HG03575 (cell line): ENCODE data around the gene PTGIR.

Experiments used
- ATAC-seq: cut with Tn5 transposase; IDR thresholded peaks from one replicate; pipeline ENCODE4 v1.9.1; 2021; ENCODE audit not compliant: unreplicated experiment, insufficient number of reproducible peaks, low FRiP score; ENCODE audit errors: extremely low read depth

The PTGIR gene

GRCh38 chr19:46624958-46625661 is at the start of gene PTGIR:
Gene PTGIR (minus strand): TSS chr19:46625089. CDS start chr19:46624225, 864 bp downstream.
- ATAC-seq: no peak

GRCh38 chr19:46670813-46671212 is 45.9 kb upstream of the PTGIR start:
- no peak for ATAC-seq

- ATAC-seq: no peak
Measured at GRCh38 chr19:46668662-46669061, 43.8 kb upstream of the PTGIR start.

- no peak for ATAC-seq
Measured at GRCh38 chr19:46665072-46665471, 40.2 kb upstream of the PTGIR start.

GRCh38 chr19:46661735-46662592 is 37.1 kb upstream of the PTGIR start:
- no peak for ATAC-seq

- ATAC-seq: peak; percentile 50
Measured at GRCh38 chr19:46661020-46661731, 36.3 kb upstream of the PTGIR start, which contains the start of gene DACT3. Gene DACT3 (minus strand): TSS chr19:46661182. CDS start chr19:46661064, 118 bp downstream.

GRCh38 chr19:46660551-46661019 is 35.7 kb upstream of the PTGIR start:
- ATAC-seq: no peak

GRCh38 chr19:46660008-46660517 is 35.2 kb upstream of the PTGIR start:
- ATAC-seq: no peak

- no peak for ATAC-seq
Measured at GRCh38 chr19:46659151-46660007, 34.5 kb upstream of the PTGIR start.

- ATAC-seq: no peak
Measured at GRCh38 chr19:46656541-46656940, 31.7 kb upstream of the PTGIR start.

GRCh38 chr19:46654621-46655152 is 29.8 kb upstream of the PTGIR start:
- ATAC-seq: no peak

GRCh38 chr19:46650445-46650844 is 25.6 kb upstream of the PTGIR start:
- no peak for ATAC-seq

- no peak for ATAC-seq
Measured at GRCh38 chr19:46648961-46649960, 24.4 kb upstream of the PTGIR start.

- no peak for ATAC-seq
Measured at GRCh38 chr19:46648060-46648960, 23.4 kb upstream of the PTGIR start.

GRCh38 chr19:46646402-46646801 is 21.5 kb upstream of the PTGIR start:
- ATAC-seq: no peak

- no peak for ATAC-seq
Measured at GRCh38 chr19:46644720-46645119, 19.8 kb upstream of the PTGIR start.
